22Rv1 (cell line): ENCODE results near the gene ARID1B.

ENCODE experiments used
- ZFX ChIP-seq: fragments of 450-650 bp; IDR thresholded peaks from 2 replicates; pipeline ENCODE4 v1.6.1; 2017; ENCODE audit warnings: antibody characterized with exemption, borderline replicate concordance
- TF ChIP-seq, protein P1 (sequence below): fragments of 450-650 bp; IDR thresholded peaks from 2 replicates; pipeline ENCODE4 v1.5.1; 2017; ENCODE audit warnings: mild to moderate bottlenecking

DNA sequence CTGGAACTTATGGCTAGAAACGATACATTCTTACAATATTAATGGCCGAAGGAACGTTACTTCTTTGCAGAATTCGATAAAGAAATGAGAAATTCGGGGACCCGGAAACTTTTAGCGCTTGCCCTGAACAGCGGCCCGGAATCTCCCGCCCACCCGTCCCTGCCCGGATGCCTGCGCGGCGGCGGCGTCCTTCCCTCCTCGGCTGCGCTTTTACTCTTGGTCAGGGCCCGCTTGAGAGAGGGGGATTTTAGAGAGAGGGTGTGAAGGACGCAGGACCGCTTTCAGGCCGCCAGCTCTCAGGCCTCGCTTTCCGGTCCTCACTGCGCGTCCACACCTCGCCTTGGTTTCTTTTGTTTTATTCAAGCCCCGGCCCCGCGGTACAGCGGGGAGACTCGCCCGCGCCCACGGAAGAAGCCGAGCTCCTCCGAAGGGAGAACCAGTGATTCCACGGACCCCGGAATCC, 243.7 kb downstream of the ARID1B start:
- TF ChIP-seq, protein P1, sequence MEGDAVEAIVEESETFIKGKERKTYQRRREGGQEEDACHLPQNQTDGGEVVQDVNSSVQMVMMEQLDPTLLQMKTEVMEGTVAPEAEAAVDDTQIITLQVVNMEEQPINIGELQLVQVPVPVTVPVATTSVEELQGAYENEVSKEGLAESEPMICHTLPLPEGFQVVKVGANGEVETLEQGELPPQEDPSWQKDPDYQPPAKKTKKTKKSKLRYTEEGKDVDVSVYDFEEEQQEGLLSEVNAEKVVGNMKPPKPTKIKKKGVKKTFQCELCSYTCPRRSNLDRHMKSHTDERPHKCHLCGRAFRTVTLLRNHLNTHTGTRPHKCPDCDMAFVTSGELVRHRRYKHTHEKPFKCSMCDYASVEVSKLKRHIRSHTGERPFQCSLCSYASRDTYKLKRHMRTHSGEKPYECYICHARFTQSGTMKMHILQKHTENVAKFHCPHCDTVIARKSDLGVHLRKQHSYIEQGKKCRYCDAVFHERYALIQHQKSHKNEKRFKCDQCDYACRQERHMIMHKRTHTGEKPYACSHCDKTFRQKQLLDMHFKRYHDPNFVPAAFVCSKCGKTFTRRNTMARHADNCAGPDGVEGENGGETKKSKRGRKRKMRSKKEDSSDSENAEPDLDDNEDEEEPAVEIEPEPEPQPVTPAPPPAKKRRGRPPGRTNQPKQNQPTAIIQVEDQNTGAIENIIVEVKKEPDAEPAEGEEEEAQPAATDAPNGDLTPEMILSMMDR: no peak
- no peak for TF ChIP-seq ZFX
